Measurements from ENCODE around the gene ATAT1.

Gene ATAT1

DNA sequence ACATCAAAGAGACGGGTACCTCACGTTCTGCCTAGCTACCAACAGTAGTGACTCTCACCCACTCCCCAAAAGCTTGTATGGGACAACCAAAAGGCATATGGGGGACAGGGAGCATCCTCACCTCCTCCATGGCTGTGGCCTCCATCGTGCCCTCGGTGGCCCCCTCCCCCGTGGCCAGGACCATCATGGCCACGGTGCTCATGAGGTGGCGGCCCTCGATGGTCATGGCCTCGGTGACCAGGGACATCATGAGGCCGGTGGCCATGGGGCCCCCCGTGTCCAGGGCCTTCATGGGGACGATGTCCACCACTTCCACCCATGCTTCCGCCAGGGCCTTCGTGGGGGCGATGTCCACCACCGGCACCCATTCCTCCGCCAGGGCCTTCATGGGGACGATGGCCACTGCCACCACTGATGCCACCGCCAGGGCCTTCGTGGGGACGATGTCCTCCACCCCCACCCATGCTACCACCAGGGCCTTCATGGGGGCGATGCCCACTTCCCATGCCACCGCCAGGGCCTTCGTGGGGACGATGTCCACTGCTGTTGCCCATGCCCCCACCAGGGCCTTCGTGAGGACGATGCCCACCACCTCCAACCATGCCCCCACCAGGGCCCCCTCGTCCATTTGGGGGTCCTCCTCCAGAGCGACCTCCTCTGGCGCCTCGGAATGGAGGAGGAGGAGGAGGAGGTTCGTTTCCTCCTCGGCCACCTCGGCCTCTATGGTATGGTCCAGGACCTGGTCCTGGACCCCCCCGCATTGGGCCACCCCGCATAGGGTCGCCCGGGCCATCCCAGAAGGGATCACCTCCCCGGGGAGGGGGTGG is 24.6 kb upstream of the ATAT1 start:
- no peak overlapping the region for H3K4me3 ChIP-seq (replicated peaks; ENCODE audit: low read depth, low read length)
- TF ChIP-seq, protein P1, sequence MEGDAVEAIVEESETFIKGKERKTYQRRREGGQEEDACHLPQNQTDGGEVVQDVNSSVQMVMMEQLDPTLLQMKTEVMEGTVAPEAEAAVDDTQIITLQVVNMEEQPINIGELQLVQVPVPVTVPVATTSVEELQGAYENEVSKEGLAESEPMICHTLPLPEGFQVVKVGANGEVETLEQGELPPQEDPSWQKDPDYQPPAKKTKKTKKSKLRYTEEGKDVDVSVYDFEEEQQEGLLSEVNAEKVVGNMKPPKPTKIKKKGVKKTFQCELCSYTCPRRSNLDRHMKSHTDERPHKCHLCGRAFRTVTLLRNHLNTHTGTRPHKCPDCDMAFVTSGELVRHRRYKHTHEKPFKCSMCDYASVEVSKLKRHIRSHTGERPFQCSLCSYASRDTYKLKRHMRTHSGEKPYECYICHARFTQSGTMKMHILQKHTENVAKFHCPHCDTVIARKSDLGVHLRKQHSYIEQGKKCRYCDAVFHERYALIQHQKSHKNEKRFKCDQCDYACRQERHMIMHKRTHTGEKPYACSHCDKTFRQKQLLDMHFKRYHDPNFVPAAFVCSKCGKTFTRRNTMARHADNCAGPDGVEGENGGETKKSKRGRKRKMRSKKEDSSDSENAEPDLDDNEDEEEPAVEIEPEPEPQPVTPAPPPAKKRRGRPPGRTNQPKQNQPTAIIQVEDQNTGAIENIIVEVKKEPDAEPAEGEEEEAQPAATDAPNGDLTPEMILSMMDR (IDR thresholded peaks at IDR 0.05; ENCODE audit: low read length, missing control alignments) = no peak
- DNase-seq (ENCODE audit: low read depth) = no peak

- no peak for DNase-seq (ENCODE audit: low read depth)
- TF ChIP-seq, protein P1 (IDR thresholded peaks at IDR 0.05; ENCODE audit: low read length, missing control alignments) = no peak
- no peak overlapping the region for H3K4me3 ChIP-seq (replicated peaks; ENCODE audit: low read depth, low read length)
Observed at GRCh38 chr6:30603961-30604360, 22.7 kb upstream of the ATAT1 start.

- TF ChIP-seq, protein P1 (IDR thresholded peaks at IDR 0.05; ENCODE audit: low read length, missing control alignments) = no peak
- no peak for DNase-seq (ENCODE audit: low read depth)
- H3K4me3 ChIP-seq (replicated peaks; ENCODE audit: low read depth, low read length) = no peak overlapping the region
Observed at GRCh38 chr6:30610065-30610464, 16.6 kb upstream of the ATAT1 start.

- peak; percentile 47 for DNase-seq (ENCODE audit: low read depth)
- no peak overlapping the region for H3K4me3 ChIP-seq (replicated peaks; ENCODE audit: low read depth, low read length)
- TF ChIP-seq, protein P1 (IDR thresholded peaks at IDR 0.05; ENCODE audit: low read length, missing control alignments) = no peak
Observed at GRCh38 chr6:30611150-30611855, 15.4 kb upstream of the ATAT1 start.

GRCh38 chr6:30611856-30612194 is 14.8 kb upstream of the ATAT1 start:
- DNase-seq (ENCODE audit: low read depth) = no peak

DNA sequence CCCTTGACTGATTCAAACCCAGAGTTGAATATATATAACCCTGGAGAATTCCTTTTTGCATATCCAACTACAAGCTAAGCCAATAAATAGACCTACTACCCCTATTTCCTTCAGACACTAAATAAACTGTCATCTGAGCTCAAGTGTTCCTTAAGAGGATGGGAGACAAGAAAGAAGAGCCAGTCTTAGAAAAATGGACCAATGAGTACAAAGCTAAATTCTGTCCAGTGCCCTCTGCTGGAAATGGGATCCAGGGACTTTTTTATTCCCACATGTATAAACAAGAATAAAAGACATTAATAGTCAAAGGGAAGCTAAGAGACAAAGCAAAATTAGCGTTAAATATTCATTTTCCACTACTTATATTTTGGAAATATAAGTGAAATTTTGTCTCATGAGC is 14.5 kb upstream of the ATAT1 start:
- no peak overlapping the region for H3K4me3 ChIP-seq (replicated peaks; ENCODE audit: low read depth, low read length)
- TF ChIP-seq, protein P1 (IDR thresholded peaks at IDR 0.05; ENCODE audit: low read length, missing control alignments) = peak; percentile 52
- DNase-seq (ENCODE audit: low read depth) = peak; percentile 56

More at GRCh38 chr6:30611856-30612194, 14.8 kb upstream of the ATAT1 start:
- H3K4me3 ChIP-seq (replicated peaks; ENCODE audit: low read depth, low read length) = no peak overlapping the region
- TF ChIP-seq, protein P1 (IDR thresholded peaks at IDR 0.05; ENCODE audit: low read length, missing control alignments) = no peak

Measured in fibroblast of pulmonary artery (primary cell).